ENCODE data around the gene ZNF91.
"Not testable (repeated sequence)": the region's sequence is repeated elsewhere in the genome, so short reads cannot be mapped to it uniquely, and the experiment has no call there.

The ZNF91 gene

DNA sequence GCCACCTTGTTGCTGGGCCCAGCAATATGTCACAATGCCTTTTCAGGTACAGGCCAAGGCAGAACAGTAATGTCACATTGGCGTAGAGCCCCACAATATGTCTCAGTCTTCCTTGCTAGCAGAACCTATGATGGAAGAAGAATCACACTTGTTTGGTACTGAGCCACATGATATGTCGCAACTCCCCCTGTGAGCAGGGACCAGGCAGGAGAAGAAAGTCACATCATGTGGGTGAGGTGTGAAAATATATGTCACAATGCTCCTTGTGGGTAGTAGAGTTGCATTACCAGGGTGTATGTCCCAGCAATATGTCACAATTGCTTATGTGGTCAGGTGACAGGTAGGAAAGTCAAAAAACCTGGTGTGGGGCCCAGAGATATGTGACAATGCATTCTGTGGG, 7.1 kb upstream of the ZNF91 start:
- ChIA-PET POLR2A (ENCODE audit: low non-redundant PET) (no interaction called here), CTCF (no interaction called here)
- no peak overlapping the region for H3K27ac ChIP-seq
- DNase-seq (ENCODE audit: low spot score), result no peak
- TF ChIP-seq, protein P1, sequence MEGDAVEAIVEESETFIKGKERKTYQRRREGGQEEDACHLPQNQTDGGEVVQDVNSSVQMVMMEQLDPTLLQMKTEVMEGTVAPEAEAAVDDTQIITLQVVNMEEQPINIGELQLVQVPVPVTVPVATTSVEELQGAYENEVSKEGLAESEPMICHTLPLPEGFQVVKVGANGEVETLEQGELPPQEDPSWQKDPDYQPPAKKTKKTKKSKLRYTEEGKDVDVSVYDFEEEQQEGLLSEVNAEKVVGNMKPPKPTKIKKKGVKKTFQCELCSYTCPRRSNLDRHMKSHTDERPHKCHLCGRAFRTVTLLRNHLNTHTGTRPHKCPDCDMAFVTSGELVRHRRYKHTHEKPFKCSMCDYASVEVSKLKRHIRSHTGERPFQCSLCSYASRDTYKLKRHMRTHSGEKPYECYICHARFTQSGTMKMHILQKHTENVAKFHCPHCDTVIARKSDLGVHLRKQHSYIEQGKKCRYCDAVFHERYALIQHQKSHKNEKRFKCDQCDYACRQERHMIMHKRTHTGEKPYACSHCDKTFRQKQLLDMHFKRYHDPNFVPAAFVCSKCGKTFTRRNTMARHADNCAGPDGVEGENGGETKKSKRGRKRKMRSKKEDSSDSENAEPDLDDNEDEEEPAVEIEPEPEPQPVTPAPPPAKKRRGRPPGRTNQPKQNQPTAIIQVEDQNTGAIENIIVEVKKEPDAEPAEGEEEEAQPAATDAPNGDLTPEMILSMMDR (conservative IDR thresholded peaks at IDR 0.05; ENCODE audit: low read depth), result no peak

DNA sequence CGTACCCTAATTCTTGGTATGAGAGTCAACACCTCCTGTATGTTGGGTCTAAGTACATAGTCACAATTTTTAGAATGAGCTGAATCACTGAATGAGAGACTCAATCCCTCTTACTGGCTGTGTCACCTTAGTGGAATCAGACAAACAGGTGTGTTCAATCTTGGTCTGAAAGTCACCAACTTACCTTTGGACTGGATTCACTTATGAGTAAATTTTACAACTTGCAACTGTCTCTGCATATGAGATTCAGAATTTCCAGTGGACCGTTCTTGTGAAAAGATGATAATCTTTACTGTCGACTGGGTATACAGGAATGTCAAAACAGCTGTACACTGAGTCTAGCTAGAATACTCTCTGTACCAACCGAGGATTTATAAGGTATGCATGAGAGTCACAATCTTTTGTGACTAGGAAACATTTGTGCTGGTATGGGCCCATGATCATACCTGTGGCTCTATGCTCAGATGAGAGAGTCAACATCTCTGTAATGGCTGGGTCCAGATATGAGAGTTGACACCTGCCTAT, 5.9 kb upstream of the ZNF91 start:
- POLR2A ChIA-PET (ENCODE audit: low non-redundant PET), result no interaction called here
- no peak overlapping the region for H3K27ac ChIP-seq
- DNase-seq (ENCODE audit: low spot score), result no peak
- TF ChIP-seq, protein P1 (conservative IDR thresholded peaks at IDR 0.05; ENCODE audit: low read depth), result no peak
- CTCF ChIA-PET, result no interaction called here

- POLR2A ChIA-PET (ENCODE audit: low non-redundant PET), result no interaction called here
- no peak for DNase-seq (ENCODE audit: low spot score)
- CTCF ChIA-PET, result no interaction called here
- TF ChIP-seq, protein P1 (conservative IDR thresholded peaks at IDR 0.05; ENCODE audit: low read depth), result no peak
- H3K27ac ChIP-seq, result no peak overlapping the region
Observed at GRCh38 chr19:23399443-23399842, 4.2 kb upstream of the ZNF91 start.

GRCh38 chr19:23395722-23396117, 449 bp upstream of the ZNF91 start:
- POLR2A ChIA-PET (ENCODE audit: low non-redundant PET), result interaction anchor here (0.6 to 1.1 kb wide), 2 partner anchors 144 to 519 kb away, joined by 3 to 4 read pairs; partner anchors contain the start of gene ZNF726
- DNase-seq (ENCODE audit: low spot score); CTCF ChIA-PET: not testable (repeated sequence)
- H3K27ac ChIP-seq, result peak overlapping the region; percentile 88

GRCh38 chr19:23394511-23394910, 760 bp downstream of the ZNF91 start:
- no peak for DNase-seq (ENCODE audit: low spot score)
- POLR2A ChIA-PET (ENCODE audit: low non-redundant PET), result interaction anchor here (0.5 to 1.1 kb wide), 2 partner anchors 364 to 520 kb away, joined by 3 read pairs; partner anchors contain the start of gene ZNF726
- TF ChIP-seq, protein P1 (conservative IDR thresholded peaks at IDR 0.05; ENCODE audit: low read depth), result no peak
- CTCF ChIA-PET, result no interaction called here
- peak overlapping the region; percentile 88 for H3K27ac ChIP-seq

GRCh38 chr19:23393121-23393520, 2.1 kb downstream of the ZNF91 start:
- ChIA-PET CTCF (no interaction called here), POLR2A (ENCODE audit: low non-redundant PET) (no interaction called here)
- DNase-seq (ENCODE audit: low spot score), result no peak
- TF ChIP-seq, protein P1 (conservative IDR thresholded peaks at IDR 0.05; ENCODE audit: low read depth), result no peak
- H3K27ac ChIP-seq, result no peak overlapping the region

DNA sequence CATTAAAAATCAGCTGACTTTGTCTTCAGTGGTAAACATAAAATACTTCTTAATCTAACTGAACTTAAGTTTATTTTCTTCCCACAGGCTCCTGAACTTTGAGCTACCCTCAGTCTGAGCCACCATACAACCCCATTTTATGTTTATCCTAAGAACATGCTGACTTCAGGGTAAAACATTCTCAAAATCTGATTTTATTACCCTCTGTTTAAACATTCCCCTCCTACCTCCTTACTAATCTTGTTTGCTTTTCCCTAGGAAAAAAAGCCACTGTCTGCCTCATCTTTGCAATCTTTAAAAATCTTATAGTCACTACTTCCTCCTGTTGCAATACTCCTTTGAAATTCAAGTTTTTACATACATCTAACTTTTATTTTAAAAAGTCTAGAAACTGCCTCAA, 4.0 kb downstream of the ZNF91 start:
- POLR2A ChIA-PET (ENCODE audit: low non-redundant PET), result interaction anchor here (0.6 kb wide), 1 partner anchor 131 kb away, joined by 3 read pairs; no protein-coding TSS in a partner anchor
- DNase-seq (ENCODE audit: low spot score), result no peak
- CTCF ChIA-PET, result no interaction called here
- TF ChIP-seq, protein P1 (conservative IDR thresholded peaks at IDR 0.05; ENCODE audit: low read depth), result no peak
- H3K27ac ChIP-seq, result no peak overlapping the region

All from RWPE1 (cell line).